Progenitor cell of endocrine pancreas (in vitro differentiated cells): ENCODE measurements around the gene CD59. TPM values are rescaled to one million over a fixed set of nuclear protein-coding genes. Genes with fewer than 3 reads are reported as not detected.

Experiments
- DNase-seq: peaks from one replicate; pipeline ENCODE4 v3.0.0; 2021; ENCODE audit warnings: low spot score; ENCODE audit not compliant: unreplicated experiment
- H3K27ac Mint-ChIP-seq: 2 replicates; pipeline ENCODE4 v1.8.0; 2021; ENCODE audit warnings: mild to moderate bottlenecking, moderate library complexity, mixed read lengths
- H3K27me3 Mint-ChIP-seq: 2 replicates; pipeline ENCODE4 v1.8.0; 2021; ENCODE audit warnings: mixed read lengths
- H3K36me3 Mint-ChIP-seq: 2 replicates; pipeline ENCODE4 v1.8.0; 2022; ENCODE audit warnings: mixed read lengths; ENCODE audit not compliant: insufficient read depth
- H3K4me1 Mint-ChIP-seq: 2 replicates; pipeline ENCODE4 v1.8.0; 2021; ENCODE audit warnings: low read depth, mixed read lengths
- H3K4me3 Mint-ChIP-seq: 2 replicates; pipeline ENCODE4 v1.8.0; 2021; ENCODE audit warnings: low read depth, mild to moderate bottlenecking, moderate library complexity, mixed read lengths
- H3K9me3 Mint-ChIP-seq: 2 replicates; pipeline ENCODE4 v1.8.0; 2021; ENCODE audit warnings: low read depth, mixed read lengths
- CTCF ChIP-seq: fragments of 200-600 bp; sonication (generic); IDR thresholded peaks from one replicate; pipeline ENCODE4 v1.5.0; 2021; ENCODE audit warnings: antibody characterized with exemption, mild to moderate bottlenecking; ENCODE audit not compliant: unreplicated experiment
- total RNA-seq: library from RNA; stranded (reverse); gene quantifications from 2 replicates; pipeline ENCODE4 v1.2.1, GENCODE V29; 2021

CD59 gene
- total RNA-seq, 1 donor from 2014 or later = 214 TPM

GRCh38 chr11:33725496-33725895 lies 10.7 kb downstream of the CD59 start:
- Mint-ChIP-seq H3K4me3 (no peak overlapping the region), H3K36me3 (peaks cover 35% of the 10 kb centered on the region), H3K27me3 (no peaks in the 10 kb centered on the region), H3K9me3 (peaks cover 13% of the 10 kb centered on the region), H3K4me1 (peaks cover 25% of the 10 kb centered on the region), H3K27ac (no peak overlapping the region)
- TF ChIP-seq CTCF = no peak
- no peak for DNase-seq

- Mint-ChIP-seq H3K4me1 (peaks cover 25% of the 10 kb centered on the region), H3K9me3 (peaks cover 13% of the 10 kb centered on the region), H3K27me3 (no peaks in the 10 kb centered on the region), H3K4me3 (no peak overlapping the region), H3K36me3 (peaks cover 41% of the 10 kb centered on the region), H3K27ac (no peak overlapping the region)
- TF ChIP-seq CTCF = no peak
- no peak for DNase-seq
Observed at GRCh38 chr11:33724644-33725035, 11.6 kb downstream of the CD59 start.

- Mint-ChIP-seq H3K36me3 (peaks cover 36% of the 10 kb centered on the region), H3K27ac (no peak overlapping the region), H3K4me3 (no peak overlapping the region), H3K27me3 (no peaks in the 10 kb centered on the region), H3K4me1 (peaks cover 25% of the 10 kb centered on the region), H3K9me3 (peaks cover 10% of the 10 kb centered on the region)
- TF ChIP-seq CTCF = no peak
- DNase-seq = no peak
Observed at GRCh38 chr11:33723238-33723881, 12.9 kb downstream of the CD59 start.

- peaks cover 30% of the 10 kb centered on the region for H3K36me3 Mint-ChIP-seq
- no peaks in the 10 kb centered on the region for H3K27me3 Mint-ChIP-seq
- no peak overlapping the region for H3K4me3 Mint-ChIP-seq
- H3K4me1 Mint-ChIP-seq = peaks cover 25% of the 10 kb centered on the region
- DNase-seq = no peak
- no peak for TF ChIP-seq CTCF
- peaks cover 9% of the 10 kb centered on the region for H3K9me3 Mint-ChIP-seq
- H3K27ac Mint-ChIP-seq = no peak overlapping the region
Observed at GRCh38 chr11:33722590-33723234, 13.5 kb downstream of the CD59 start.

GRCh38 chr11:33721984-33722383 lies 14.2 kb downstream of the CD59 start:
- Mint-ChIP-seq H3K36me3 (peaks cover 26% of the 10 kb centered on the region), H3K9me3 (peaks cover 6% of the 10 kb centered on the region), H3K4me1 (peaks cover 23% of the 10 kb centered on the region), H3K27me3 (no peaks in the 10 kb centered on the region), H3K4me3 (no peak overlapping the region), H3K27ac (peak overlapping the region; percentile 63)
- DNase-seq = no peak
- TF ChIP-seq CTCF = no peak
